K562 (cell line): Measurements from ENCODE around the gene ENO3. TPM values are rescaled to one million over a fixed set of nuclear protein-coding genes. Genes with fewer than 3 reads are reported as not detected.

Source experiments
- ATAC-seq: fragments of 200-7000 bp; cut with Tn5 transposase; 3 replicates; pipeline ENCODE4 v1.9.1; 2020; ENCODE audit warnings: moderate library complexity
- BruUV-seq: library from RNA; stranded (reverse); fragments of 400-500 nt; replicated peaks from 2 replicates; lab custom pipeline; 2021; lab: Mats Ljungman, UMichigan
- CTCF ChIA-PET: fragments of 300-600 bp; formaldehyde crosslinking; extraction: SDS; loops from one replicate; lab custom pipeline; 2021; ENCODE audit warnings: low intra/inter-chr PET ratio; lab: Yijun Ruan, JAX
- POLR2A ChIA-PET: fragments of 300-600, 350-650 bp; sonication (Branson Sonifier 250); formaldehyde crosslinking; extraction: SDS; loops from one replicate; lab custom pipeline; 2021; ENCODE audit warnings: antibody characterized with exemption, inconsistent platforms; lab: Yijun Ruan, JAX
- DNase-seq, 4 experiments: peaks; one replicate each; pipeline versions ENCODE4 v3.0.0 to v3.0.0-alpha.2; 2011 to 2018; ENCODE audit warnings: low spot score in 3 of 4, mixed read lengths in 3 of 4; ENCODE audit errors: extremely low read depth in 1 of 4
- FAIRE-seq: peaks from 2 replicates; lab custom pipeline; 2011; peaks lifted over from hg19 to GRCh38; lab: Jason Lieb, UNC
- H2AFZ ChIP-seq: 2 replicates; pipeline ENCODE4 v1.6.0; 2011; ENCODE audit warnings: low read depth, low read length, control low read depth, inconsistent platforms
- H3K27ac ChIP-seq: fragments of 200-600 bp; 3 replicates; pipeline ENCODE4 v1.8.0; 2011; ENCODE audit warnings: low read depth, mild to moderate bottlenecking, control low read depth, inconsistent platforms, low read length, moderate library complexity, mixed read lengths; ENCODE audit errors: extremely low read depth
- H3K27me3 ChIP-seq, 2 experiments: fragments of 300-600 bp in 1 of 2; 2 replicates in 1 of 2; 3 replicates in 1 of 2; pipeline versions ENCODE4 v1.6.0 to v1.8.0; 2011; ENCODE audit warnings: inconsistent platforms in 2 of 2, low read length in 2 of 2, mild to moderate bottlenecking in 1 of 2, mixed read lengths in 1 of 2, moderate library complexity in 1 of 2; ENCODE audit not compliant: control insufficient read depth in 2 of 2, insufficient read depth in 2 of 2
- H3K36me3 ChIP-seq: fragments of 300-600 bp; 3 replicates; pipeline ENCODE4 v1.8.0; 2011; ENCODE audit warnings: mild to moderate bottlenecking, low read length, inconsistent platforms; ENCODE audit not compliant: control insufficient read depth, insufficient read depth
- H3K4me1 ChIP-seq, 2 experiments: fragments of 200-600 bp in 1 of 2; replicated peaks in 1 of 2; 2 replicates in 1 of 2; 3 replicates in 1 of 2; pipeline versions ENCODE4 v1.5.1 to v1.8.0; 2011; ENCODE audit warnings: inconsistent platforms in 2 of 2, low read length in 2 of 2, mild to moderate bottlenecking in 1 of 2, mixed read lengths in 1 of 2, moderate library complexity in 1 of 2; ENCODE audit not compliant: control insufficient read depth in 2 of 2, insufficient read depth in 2 of 2
- H3K4me2 ChIP-seq: 2 replicates; pipeline ENCODE4 v1.6.1; 2011; ENCODE audit warnings: low read length, control low read depth, inconsistent platforms, mixed read lengths; ENCODE audit not compliant: insufficient read depth
- H3K4me3 ChIP-seq: fragments of 200-600 bp; sonication (generic), shearing (Covaris generic); 2 replicates; pipeline ENCODE4 v1.5.1; 2016; ENCODE audit warnings: control low read depth, inconsistent platforms
- H3K79me2 ChIP-seq: fragments of 200-600 bp; 3 replicates; pipeline ENCODE4 v1.8.0; 2011; ENCODE audit warnings: low read length, inconsistent platforms; ENCODE audit not compliant: control insufficient read depth, insufficient read depth
- H3K9ac ChIP-seq, 2 experiments: 2 replicates each; pipeline versions ENCODE4 v1.6.0 to v1.6.1; 2011; ENCODE audit warnings: low read depth in 2 of 2, low read length in 2 of 2, control low read depth in 1 of 2, inconsistent platforms in 1 of 2, mild to moderate bottlenecking in 1 of 2, mixed read lengths in 1 of 2; ENCODE audit not compliant: insufficient read depth in 1 of 2
- H3K9me1 ChIP-seq: one replicate; pipeline ENCODE4 v1.6.0; 2011; ENCODE audit warnings: inconsistent platforms, mild to moderate bottlenecking, low read length, moderate library complexity; ENCODE audit not compliant: control insufficient read depth, insufficient read depth
- H3K9me3 ChIP-seq: replicated peaks from 2 replicates; pipeline ENCODE4 v1.5.1; 2011; ENCODE audit warnings: low read depth, low read length, inconsistent platforms; ENCODE audit not compliant: control insufficient read depth, insufficient read depth
- H4K20me1 ChIP-seq: replicated peaks from 2 replicates; pipeline ENCODE4 v1.6.1; 2011; ENCODE audit warnings: low read length, inconsistent platforms, mixed read lengths; ENCODE audit not compliant: control insufficient read depth, insufficient read depth
- DNMT1 ChIP-seq: fragments of 450-650 bp; IDR thresholded peaks from 2 replicates; pipeline ENCODE4 v1.6.1; 2016; ENCODE audit warnings: antibody characterized with exemption, mild to moderate bottlenecking
- YY1 ChIP-seq, 3 experiments: IDR thresholded peaks; 2 replicates each; pipeline ENCODE4 v1.6.1; 2011; ENCODE audit warnings: low read length in 2 of 3, mild to moderate bottlenecking in 2 of 3, moderate library complexity in 2 of 3, borderline replicate concordance in 1 of 3, control low read depth in 1 of 3, low read depth in 1 of 3; ENCODE audit not compliant: insufficient read depth in 3 of 3, insufficient replicate concordance in 2 of 3, control insufficient read depth in 1 of 3, insufficient read length in 1 of 3; ENCODE audit errors: extremely low read depth in 1 of 3
- ZNF507 ChIP-seq: conservative IDR thresholded peaks from 2 replicates; pipeline ENCODE4 v1.6.1; 2017; ENCODE audit warnings: missing genetic modification characterization, missing compliant biosample characterization
- WGBS: fragments of 100-300 bp; shearing (Covaris generic); methylation state at CpG from one replicate; pipeline ENCODE4 v1.1.6; 2016; ENCODE audit warnings: low coverage, mixed read lengths; ENCODE audit not compliant: insufficient coverage; ENCODE audit errors: missing lambda C conversion rate; 5-methylcytosine and 5-hydroxymethylcytosine counted together
- in situ Hi-C: fragments of 300-500 bp; cut with MboI; formaldehyde crosslinking; loops from 4 replicates; pipeline ENCODE4 v1.15.0; 2018; ENCODE audit warnings: inconsistent platforms, mixed read lengths
- intact Hi-C: fragments of 100-400 bp; cut with micrococcal nuclease; formaldehyde crosslinking; loops from 2 replicates; pipeline ENCODE4 v1.14.2; 2022
- polyA plus RNA-seq, 8 experiments: library from polyadenylated mRNA; depleted of rRNA in 4 of 8; stranded (reverse) in 5 of 8; unstranded in 3 of 8; fragments of >200 nt; fragmentation: Nextera tagmentation in 2 of 8; fragmentation: Illumina TruSeq in 1 of 8; extraction: Ambion mirVana in 2 of 8; extraction: Trizol in 1 of 8; gene quantifications; 2 replicates each; pipeline versions ENCODE4 v1.2.1 to v1.2.3, GENCODE V29; 2011 to 2014; ENCODE audit warnings: inconsistent platforms in 1 of 8, missing spikeins in 1 of 8
- total RNA-seq, 7 experiments: library from RNA; depleted of rRNA in 6 of 7; stranded (reverse); fragments of >200 nt in 6 of 7; fragmentation: Illumina TruSeq in 2 of 7; extraction: Trizol in 2 of 7; gene quantifications; 2 replicates each; pipeline versions ENCODE4 v1.2.1 to v1.2.3, GENCODE V29; 2011 to 2021; ENCODE audit warnings: low replicate concordance in 1 of 7

The ENO3 gene
- total and polyA plus RNA-seq, 9 of the 15 experiments (the other 6 are each of a cell fraction or from before 2014, with no cell fraction given): 5.7 to 17.2 (median 9.9) TPM

DNA sequence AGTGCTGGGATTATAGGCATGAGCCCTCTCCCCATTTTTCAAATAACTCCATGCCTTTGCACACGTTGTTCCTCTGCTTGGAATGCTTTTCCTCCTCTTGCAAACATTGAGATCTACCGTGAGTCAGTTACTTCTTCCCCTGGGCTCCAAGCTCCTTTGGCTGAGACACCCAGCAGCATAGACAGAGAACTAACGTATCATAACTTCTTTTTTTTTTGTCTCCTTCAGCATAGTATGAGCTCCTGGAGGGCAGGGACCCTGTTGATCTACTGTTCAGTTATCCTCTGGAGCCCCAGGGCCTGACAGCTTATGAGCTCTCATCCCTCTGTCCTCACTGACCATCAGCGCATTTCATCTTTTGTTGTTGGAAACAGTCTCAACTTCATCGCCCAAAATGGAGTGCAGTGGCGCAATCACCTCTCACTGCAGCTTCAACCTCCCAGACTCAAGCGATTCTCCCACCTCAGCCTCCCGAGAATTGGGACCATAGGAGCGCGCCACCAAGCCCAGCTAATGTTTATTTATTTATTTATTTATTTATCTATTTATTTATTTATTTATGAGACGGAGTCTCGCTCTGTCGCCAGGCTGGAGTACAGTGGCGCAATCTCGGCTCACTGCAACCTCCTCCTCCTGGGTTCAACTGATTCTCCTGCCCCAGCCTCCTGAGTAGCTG lies 14.5 kb downstream of the ENO3 start:
- Histone ChIP-seq H3K9me1 (no peaks in the 10 kb centered on the region), H3K9me3 (no peaks in the 10 kb centered on the region), H3K36me3 (peaks cover 26% of the 10 kb centered on the region; the same call in 1 of the 3 replicates), H3K4me3 (no peak overlapping the region), H3K4me2 (no peak overlapping the region), H4K20me1 (no peaks in the 10 kb centered on the region), H2AFZ (no peak overlapping the region), H3K27ac (no peak overlapping the region; the same call in 2 of the 3 replicates), H3K4me1 (peaks cover 25 to 27% of the 10 kb centered on the region in 2 experiments), H3K27me3 (no peaks in the 10 kb centered on the region), H3K9ac (no peak overlapping the region), H3K79me2 (peaks cover 26% of the 10 kb centered on the region)
- peak in 1 of 3 experiments; percentile 23 for TF ChIP-seq YY1 (IDR thresholded peaks at IDR 0.05; ENCODE audit: borderline replicate concordance in 1 of 3, control insufficient read depth in 1 of 3, extremely low read depth in 1 of 3, insufficient read depth in 3 of 3, insufficient read length in 1 of 3, insufficient replicate concordance in 2 of 3, low read depth in 1 of 3, low read length in 2 of 3)
- TF ChIP-seq DNMT1: no peak
- no peak for TF ChIP-seq ZNF507 (tag)
- ChIA-PET CTCF (no interaction called here), POLR2A (interaction anchor here (0.6 to 3.2 kb wide), 7 partner anchors 10 to 51 kb away, joined by 3 to 21 read pairs (median 4); partner anchors contain the start of gene PFN1)
- in situ Hi-C loops: no loop called here
- FAIRE-seq (no peak), DNase-seq (no peak), ATAC-seq (no peak)
- intact Hi-C loops: loop anchor here (10.0 kb wide), 1 partner anchor 61 kb away; the partner anchor contains the start of gene CHRNE
- no TSS peak for BruUV-seq
- 97% methylated on average over 8 of the region's 15 CpGs for WGBS
